Keratinocyte (primary cell): ENCODE results near the gene PRSS21. TPM values are rescaled to one million over a fixed set of nuclear protein-coding genes. Genes with fewer than 3 reads are reported as not detected.

Experiments
- DNase-seq: peaks from one replicate; pipeline ENCODE4 v3.0.0-alpha.2; 2011; ENCODE audit warnings: low read depth, missing footprints, low spot score
- FAIRE-seq: peaks from 2 replicates; lab custom pipeline; 2011; peaks lifted over from hg19 to GRCh38; lab: Jason Lieb, UNC
- H2AFZ ChIP-seq: 2 replicates; pipeline ENCODE4 v1.6.0; 2012; ENCODE audit warnings: low read length, control low read depth, inconsistent platforms; ENCODE audit not compliant: control insufficient read depth
- H3K27ac ChIP-seq: 2 replicates; pipeline ENCODE4 v1.5.1; 2011; ENCODE audit warnings: low read length; ENCODE audit not compliant: control insufficient read depth, insufficient read depth
- H3K27me3 ChIP-seq: 3 replicates; pipeline ENCODE4 v1.6.0; 2011; ENCODE audit warnings: low read length; ENCODE audit not compliant: control insufficient read depth, insufficient read depth; ENCODE audit errors: extremely low read depth
- H3K36me3 ChIP-seq, 2 experiments: 2 replicates in 1 of 2; 3 replicates in 1 of 2; pipeline ENCODE4 v1.5.1; 2011; ENCODE audit warnings: low read length in 2 of 2, mild to moderate bottlenecking in 1 of 2; ENCODE audit not compliant: control insufficient read depth in 2 of 2, insufficient read depth in 2 of 2; ENCODE audit errors: extremely low read depth in 1 of 2
- H3K4me1 ChIP-seq: 3 replicates; pipeline ENCODE4 v1.5.1; 2011; ENCODE audit warnings: low read length; ENCODE audit not compliant: control insufficient read depth, insufficient read depth; ENCODE audit errors: extremely low read depth
- H3K4me2 ChIP-seq: 3 replicates; pipeline ENCODE4 v1.6.0; 2011; ENCODE audit warnings: low read depth, low read length; ENCODE audit not compliant: control insufficient read depth, insufficient read depth; ENCODE audit errors: extremely low read depth
- H3K4me3 ChIP-seq, 3 experiments: fragments of 200-600 bp in 1 of 3; sonication (generic) in 1 of 3; 2 replicates in 2 of 3; 3 replicates in 1 of 3; pipeline ENCODE4 v1.5.1; 2011 to 2016; ENCODE audit warnings: low read length in 3 of 3, mild to moderate bottlenecking in 3 of 3, control low read depth in 2 of 3, inconsistent platforms in 1 of 3, low read depth in 1 of 3, mixed read lengths in 1 of 3, mixed run types in 1 of 3, moderate library complexity in 1 of 3; ENCODE audit not compliant: control insufficient read depth in 2 of 3, insufficient read depth in 2 of 3; ENCODE audit errors: extremely low read depth in 1 of 3
- H3K79me2 ChIP-seq: 2 replicates; pipeline ENCODE4 v1.6.0; 2012; ENCODE audit warnings: low read length; ENCODE audit not compliant: control insufficient read depth, insufficient read depth
- H3K9ac ChIP-seq: 3 replicates; pipeline ENCODE4 v1.6.0; 2011; ENCODE audit warnings: low read length; ENCODE audit not compliant: control insufficient read depth, insufficient read depth; ENCODE audit errors: extremely low read depth
- H3K9me1 ChIP-seq: 3 replicates; pipeline ENCODE4 v1.6.0; 2011; ENCODE audit warnings: low read length; ENCODE audit not compliant: control insufficient read depth, insufficient read depth; ENCODE audit errors: extremely low read depth
- H3K9me3 ChIP-seq: 2 replicates; pipeline ENCODE4 v1.5.1; 2012; ENCODE audit warnings: low read depth, low read length; ENCODE audit not compliant: control insufficient read depth
- H4K20me1 ChIP-seq: 3 replicates; pipeline ENCODE4 v1.6.0; 2011; ENCODE audit warnings: low read length; ENCODE audit not compliant: control insufficient read depth, insufficient read depth; ENCODE audit errors: extremely low read depth
- CTCF ChIP-seq, 3 experiments: IDR thresholded peaks in 1 of 3; conservative IDR thresholded peaks in 1 of 3; optimal IDR thresholded peaks in 1 of 3; 2 replicates in 2 of 3; 3 replicates in 1 of 3; pipeline versions ENCODE3 to v1.5.1; 2011; ENCODE audit warnings: low read length in 3 of 3, mild to moderate bottlenecking in 3 of 3, moderate library complexity in 2 of 3, control low read depth in 1 of 3, inconsistent platforms in 1 of 3; ENCODE audit not compliant: insufficient read depth in 2 of 3; ENCODE audit errors: extremely low read depth in 1 of 3
- EZH2 ChIP-seq: IDR thresholded peaks from one replicate; pipeline ENCODE4 v1.6.1; 2012; ENCODE audit warnings: inconsistent platforms, mild to moderate bottlenecking, low read length, moderate library complexity
- dilution Hi-C: fragments of 300-500 bp; cut with MboI; formaldehyde crosslinking; loops from one replicate; pipeline ENCODE4 v1.7.0; 2020; ENCODE audit warnings: low sequenced_read_pairs; ENCODE audit not compliant: extremely low pct_ligation_motif_present
- polyA plus RNA-seq, 5 experiments: library from polyadenylated mRNA; depleted of rRNA in 3 of 5; stranded (reverse) in 3 of 5; stranded (forward) in 1 of 5; unstranded in 1 of 5; fragments of >200 nt; gene quantifications; 1 replicate in 1 of 5; 2 replicates in 3 of 5; 3 replicates in 1 of 5; pipeline versions ENCODE4 v1.2.1 to v1.2.3, GENCODE V29; 2011 to 2012; ENCODE audit warnings: missing spikeins in 2 of 5, low read depth in 1 of 5, low replicate concordance in 1 of 5

The PRSS21 gene
- polyA plus RNA-seq, 1 donor (not counting 4 experiments of a cell fraction or from before 2014, with no cell fraction given), result 0.52 TPM

- dilution Hi-C loops, result no loop called here
- Histone ChIP-seq H3K9me3 (no peaks in the 10 kb centered on the region), H2AFZ (no peak overlapping the region), H3K9ac (no peak overlapping the region), H3K4me3 (no peak overlapping the region), H3K36me3 (peaks cover 66 to 83% of the 10 kb centered on the region in 2 experiments), H4K20me1 (peaks cover 37% of the 10 kb centered on the region), H3K79me2 (peaks cover 57% of the 10 kb centered on the region), H3K4me2 (no peak overlapping the region), H3K27ac (no peak overlapping the region), H3K4me1 (peaks cover 9% of the 10 kb centered on the region), H3K27me3 (no peaks in the 10 kb centered on the region), H3K9me1 (no peaks in the 10 kb centered on the region)
- no peak for DNase-seq
- no peak for TF ChIP-seq CTCF (optimal IDR thresholded peaks at IDR 0.05 in 1 of 3, IDR thresholded peaks at IDR 0.05 in 1 of 3, conservative IDR thresholded peaks at IDR 0.05 in 1 of 3; ENCODE audit: extremely low read depth in 1 of 3, insufficient read depth in 2 of 3, low read length in 3 of 3)
- no peak for TF ChIP-seq EZH2
- FAIRE-seq, result no peak
These were observed 48.5 kb upstream of the PRSS21 start for GRCh38 chr16:2768403-2769089.

DNA sequence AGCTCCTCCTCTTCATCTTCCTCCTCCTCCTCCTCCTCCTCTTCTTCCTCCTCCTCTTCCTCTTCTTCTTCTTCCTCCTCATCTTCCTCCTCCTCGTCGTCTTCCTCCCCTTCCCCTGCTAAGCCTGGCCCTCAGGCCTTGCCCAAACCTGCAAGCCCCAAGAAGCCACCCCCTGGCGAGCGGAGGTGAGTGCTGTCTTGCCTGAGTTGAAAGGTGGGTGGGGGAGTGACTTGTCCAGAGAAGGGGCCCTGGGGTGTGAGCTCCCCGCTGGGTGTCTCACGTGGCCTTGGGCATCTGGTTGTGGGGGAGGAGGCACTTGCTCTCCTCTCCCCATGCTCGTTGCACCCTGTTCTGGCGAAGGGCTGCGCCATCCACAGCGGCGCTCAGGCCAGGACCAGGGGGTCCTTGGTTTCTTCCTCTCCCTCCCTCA lies 47.9 kb upstream of the PRSS21 start:
- Histone ChIP-seq H3K9ac (no peak overlapping the region), H3K27ac (no peak overlapping the region), H3K4me2 (no peak overlapping the region), H3K4me1 (peaks cover 9% of the 10 kb centered on the region), H2AFZ (no peak overlapping the region), H3K36me3 (peaks cover 64 to 80% of the 10 kb centered on the region in 2 experiments), H4K20me1 (peaks cover 37% of the 10 kb centered on the region), H3K4me3 (no peak overlapping the region), H3K27me3 (no peaks in the 10 kb centered on the region), H3K9me3 (no peaks in the 10 kb centered on the region), H3K79me2 (peaks cover 54% of the 10 kb centered on the region), H3K9me1 (no peaks in the 10 kb centered on the region)
- FAIRE-seq (no peak), DNase-seq (no peak)
- no peak for TF ChIP-seq CTCF (optimal IDR thresholded peaks at IDR 0.05 in 1 of 3, IDR thresholded peaks at IDR 0.05 in 1 of 3, conservative IDR thresholded peaks at IDR 0.05 in 1 of 3; ENCODE audit: extremely low read depth in 1 of 3, insufficient read depth in 2 of 3, low read length in 3 of 3)
- TF ChIP-seq EZH2, result no peak
- dilution Hi-C loops, result no loop called here
